GM18519 (cell line): ENCODE results near the gene BCAN.
A peak's percentile ranks its signal among the peaks of the same experiment; 100 is the strongest.

Experiments used
- ATAC-seq: cut with Tn5 transposase; IDR thresholded peaks from one replicate; pipeline ENCODE4 v1.9.1; 2021; ENCODE audit warnings: mild to moderate bottlenecking, moderate library complexity; ENCODE audit not compliant: unreplicated experiment, low FRiP score

Gene BCAN

DNA sequence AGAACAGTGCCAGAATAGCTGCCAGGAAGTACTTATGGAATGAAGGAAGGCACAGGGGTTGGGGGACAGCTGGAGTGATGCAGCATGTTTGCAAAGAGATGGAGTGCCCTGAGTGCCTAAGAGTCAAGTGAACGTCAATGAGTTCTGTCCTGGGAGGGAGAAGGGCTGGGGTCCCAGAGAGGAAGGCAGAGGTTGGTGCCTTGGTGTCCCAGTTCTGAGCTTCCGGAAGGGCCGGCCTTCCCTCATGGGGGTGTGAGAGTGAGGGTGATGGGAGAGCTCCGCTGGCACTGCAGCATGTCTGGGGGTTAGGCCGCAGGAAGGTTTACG lies 17.7 kb downstream of the BCAN start:
- no peak for ATAC-seq

DNA sequence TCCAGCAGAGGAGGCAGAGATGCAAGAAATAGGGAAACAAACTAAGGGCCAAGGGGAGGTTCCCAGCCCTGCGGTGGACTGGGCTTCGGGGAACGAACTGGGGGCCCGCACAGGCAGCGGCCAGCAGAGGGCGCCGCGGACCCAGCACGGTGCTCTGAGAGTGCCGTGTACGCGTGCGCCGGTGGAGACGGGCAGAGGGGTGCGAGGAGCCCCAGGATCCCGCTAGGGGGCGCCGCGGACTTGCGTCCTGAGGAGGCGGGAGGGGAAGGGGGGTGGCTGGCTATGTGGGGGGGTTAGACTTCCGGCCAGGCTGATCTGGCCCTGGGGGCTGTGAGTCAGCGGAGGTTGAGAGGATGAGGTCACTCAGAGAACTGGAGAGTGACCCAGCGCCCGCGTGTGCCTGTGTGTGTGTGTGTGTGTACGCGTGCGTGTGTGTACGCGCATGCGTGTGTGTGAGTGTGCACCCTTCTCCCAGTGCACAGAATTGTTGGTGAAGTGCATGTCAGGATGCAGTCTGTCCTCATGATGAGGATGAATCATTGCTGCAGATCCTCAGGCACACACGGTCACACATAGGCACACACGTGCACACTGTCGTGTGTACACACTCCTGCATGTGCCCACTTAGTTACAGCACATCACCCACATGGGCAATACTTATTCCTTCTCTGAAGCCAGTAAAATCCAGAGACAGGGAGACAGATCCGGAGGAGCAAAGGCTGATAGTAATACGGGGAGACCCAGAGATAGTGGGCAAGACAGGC lies 18.3 kb downstream of the BCAN start:
- peak; percentile 44 for ATAC-seq

DNA sequence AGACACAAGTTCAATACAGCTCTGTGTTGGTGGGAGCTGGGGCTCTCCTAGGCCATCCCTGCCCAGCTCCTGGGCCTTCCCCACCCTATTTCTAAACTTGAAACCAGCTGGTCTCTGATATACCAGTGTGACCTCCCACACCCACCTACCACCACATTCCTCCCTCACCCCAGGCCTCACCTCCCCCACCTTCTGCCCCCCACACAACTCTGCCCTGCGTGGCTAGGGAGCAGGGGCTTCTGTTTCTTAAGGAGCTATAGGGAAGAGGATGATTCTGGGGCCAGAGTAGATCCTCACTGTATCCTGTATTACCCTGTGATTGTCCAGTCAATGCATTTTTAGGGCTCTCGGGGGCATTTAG lies 18.8 kb downstream of the BCAN start:
- no peak for ATAC-seq

DNA sequence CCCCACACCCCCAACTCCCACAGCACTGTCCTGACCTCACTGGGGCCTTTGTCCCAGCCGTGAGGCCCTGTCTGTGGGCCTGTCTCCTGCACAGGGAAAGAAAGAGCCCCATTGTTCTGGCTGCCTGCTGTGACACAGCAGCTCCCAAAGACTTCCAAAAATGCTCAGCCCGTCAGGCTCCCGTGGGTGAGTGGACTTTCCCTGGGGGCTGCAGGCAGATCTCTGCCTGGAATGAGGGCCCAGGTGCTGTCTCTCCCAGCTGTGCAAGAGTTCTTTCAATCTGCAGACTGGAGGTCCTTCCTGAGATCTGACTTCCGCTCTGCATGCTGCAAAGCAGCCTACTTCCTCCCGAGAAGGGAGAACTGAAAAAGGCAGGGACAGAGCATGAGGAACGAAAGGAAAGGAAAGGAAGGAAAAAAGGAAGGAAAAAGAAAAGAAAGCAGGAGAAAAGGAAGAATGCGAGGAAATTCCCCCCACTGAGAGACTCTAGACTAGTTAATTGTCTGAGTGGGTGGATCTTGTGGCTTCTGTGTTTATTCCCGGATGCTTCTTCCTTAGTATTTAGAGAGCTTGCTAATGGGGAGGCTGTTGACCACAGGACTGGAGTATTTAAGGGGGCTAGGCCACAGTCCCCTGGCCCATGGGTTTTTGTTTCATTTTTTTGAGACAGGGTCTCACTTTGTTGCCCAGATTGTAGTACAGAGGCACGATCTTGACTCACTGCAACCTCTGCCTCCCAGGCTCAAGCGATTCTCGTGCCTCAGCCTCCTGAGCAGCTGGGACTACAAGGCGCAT lies 20.3 kb downstream of the BCAN start:
- no peak for ATAC-seq

- no peak for ATAC-seq
These were observed 20.8 kb downstream of the BCAN start for GRCh38 chr1:156662800-156663055.

- ATAC-seq = no peak
These were observed 21.3 kb downstream of the BCAN start for GRCh38 chr1:156663178-156663577.

GRCh38 chr1:156664046-156664766 lies 22.3 kb downstream of the BCAN start:
- ATAC-seq = no peak

GRCh38 chr1:156664767-156665411 lies 23.0 kb downstream of the BCAN start:
- ATAC-seq = no peak

- no peak for ATAC-seq
These were observed 23.6 kb downstream of the BCAN start for GRCh38 chr1:156665539-156665938.

- no peak for ATAC-seq
These were observed 25.1 kb downstream of the BCAN start for GRCh38 chr1:156666862-156667609.

- ATAC-seq = no peak
These were observed 25.7 kb downstream of the BCAN start for GRCh38 chr1:156667610-156667967.

GRCh38 chr1:156667968-156668709 lies 26.2 kb downstream of the BCAN start:
- ATAC-seq = no peak

DNA sequence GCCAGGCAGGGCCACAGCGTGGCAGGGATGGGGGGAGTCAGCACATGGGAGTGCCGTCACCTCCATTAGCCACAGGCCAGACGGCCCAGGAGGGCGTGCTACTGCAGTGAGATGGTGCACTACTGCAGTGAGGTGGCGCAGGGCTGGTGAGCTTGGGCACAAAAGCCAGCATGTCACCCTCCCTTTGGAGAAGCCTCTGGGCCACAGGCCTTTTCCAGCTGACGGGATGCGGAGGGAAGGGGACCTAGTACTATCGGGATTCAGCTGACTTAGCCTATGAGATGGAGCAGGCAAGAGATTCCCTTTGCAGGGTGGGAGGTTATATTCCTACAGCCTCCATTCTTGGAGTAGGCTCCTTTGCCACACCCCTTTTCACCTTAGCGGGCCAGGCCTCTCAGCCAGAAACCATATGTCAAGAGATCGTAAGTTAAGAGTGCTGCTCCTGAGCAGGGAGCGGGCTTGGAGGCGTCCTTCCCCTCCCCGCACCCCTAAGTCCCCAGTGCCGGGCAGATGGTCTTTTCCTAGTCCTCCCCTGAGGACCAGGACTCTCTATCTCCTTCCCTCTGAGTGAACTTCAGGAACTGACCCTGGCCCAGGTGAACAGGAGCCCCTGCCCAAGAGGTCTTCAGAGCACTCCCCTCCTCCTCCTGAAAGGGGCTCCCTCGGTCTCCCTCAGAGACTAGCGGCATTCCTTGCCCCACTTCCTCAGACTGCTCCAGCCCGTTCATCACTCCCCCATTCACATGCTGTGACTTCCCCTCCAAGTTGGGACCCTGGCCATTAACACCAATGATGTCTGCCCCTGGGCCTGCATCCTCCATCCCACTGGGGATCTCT lies 27.1 kb downstream of the BCAN start:
- ATAC-seq = no peak

DNA sequence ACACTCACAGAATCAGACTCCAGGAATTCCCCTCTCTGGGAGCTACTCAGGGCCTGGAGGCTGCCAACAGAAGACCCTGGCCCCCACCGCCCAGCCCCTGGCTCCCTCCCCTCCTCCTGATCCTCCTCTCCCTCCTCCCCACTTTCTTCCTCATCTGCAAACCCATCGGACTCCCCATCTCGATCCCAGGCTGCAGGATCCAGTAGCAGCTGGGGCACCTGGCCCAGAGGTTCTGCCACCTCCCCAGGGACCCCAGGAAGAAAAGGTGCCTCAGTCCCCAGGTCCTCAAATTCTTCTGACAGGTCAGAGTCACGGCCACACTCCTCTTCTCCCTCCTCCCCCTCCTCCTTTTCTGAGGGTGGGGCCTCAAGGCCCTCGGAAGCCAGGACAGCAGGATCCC lies 27.9 kb downstream of the BCAN start:
- ATAC-seq = no peak

GRCh38 chr1:156670359-156670758 lies 28.4 kb downstream of the BCAN start:
- no peak for ATAC-seq

DNA sequence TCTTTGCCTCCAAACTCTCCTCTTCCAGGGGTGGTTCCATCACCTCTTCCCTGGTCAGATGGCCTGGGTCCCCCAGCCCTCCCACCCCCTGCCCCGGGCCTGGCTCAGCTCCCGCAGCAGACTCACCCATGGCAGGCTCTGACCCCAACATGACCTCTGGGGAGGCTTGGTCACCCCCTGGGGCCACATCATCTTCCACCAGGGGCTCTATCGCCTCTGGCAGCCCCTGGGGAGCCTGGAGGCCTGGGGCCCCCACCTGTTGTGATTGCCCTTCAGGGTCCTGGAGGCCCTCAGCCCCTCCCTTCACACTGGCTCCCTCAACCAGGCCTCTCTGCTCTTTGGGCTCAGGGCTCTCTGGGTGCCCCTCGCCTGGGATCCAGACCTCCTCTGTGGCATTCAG lies 28.9 kb downstream of the BCAN start:
- ATAC-seq = no peak

- no peak for ATAC-seq
These were observed 29.9 kb downstream of the BCAN start for GRCh38 chr1:156671804-156672203.

GRCh38 chr1:156673387-156674121 lies 31.6 kb downstream of the BCAN start:
- ATAC-seq = no peak
